ENCODE data around the gene ERAL1.
"Not testable (repeated sequence)": the region's sequence is repeated elsewhere in the genome, so short reads cannot be mapped to it uniquely, and the experiment has no call there.

ERAL1 gene

GRCh38 chr17:28854457-28855335 is at the start of gene ERAL1:
Gene ERAL1, plus strand, starts transcription at chr17:28855016. Its CDS starts 19 bp downstream, at chr17:28855035.
- peak; percentile 69 to 73 for DNase-seq (ENCODE audit: low read depth in 2 of 2)

- no peak for DNase-seq (ENCODE audit: low read depth in 2 of 2)
Measured at GRCh38 chr17:28807925-28808634, 46.7 kb upstream of the ERAL1 start.

- DNase-seq (ENCODE audit: low read depth in 2 of 2) = no peak
Measured at GRCh38 chr17:28810437-28810836, 44.4 kb upstream of the ERAL1 start.

GRCh38 chr17:28811651-28812090 is 43.1 kb upstream of the ERAL1 start:
- no peak for DNase-seq (ENCODE audit: low read depth in 2 of 2)

- DNase-seq (ENCODE audit: low read depth in 2 of 2) = peak; percentile 95
Measured at GRCh38 chr17:28812091-28812747, 42.6 kb upstream of the ERAL1 start.

- no peak for DNase-seq (ENCODE audit: low read depth in 2 of 2)
Measured at GRCh38 chr17:28812748-28813377, 42.0 kb upstream of the ERAL1 start.

GRCh38 chr17:28816540-28816939 is 38.3 kb upstream of the ERAL1 start:
- DNase-seq (ENCODE audit: low read depth in 2 of 2) = no peak

- no peak for DNase-seq (ENCODE audit: low read depth in 2 of 2)
Measured at GRCh38 chr17:28818819-28819221, 36.0 kb upstream of the ERAL1 start.

- DNase-seq (ENCODE audit: low read depth in 2 of 2) = no peak
Measured at GRCh38 chr17:28819582-28819981, 35.2 kb upstream of the ERAL1 start.

- DNase-seq (ENCODE audit: low read depth in 2 of 2) = no peak
Measured at GRCh38 chr17:28827672-28828071, 27.1 kb upstream of the ERAL1 start.

- no peak for DNase-seq (ENCODE audit: low read depth in 2 of 2)
Measured at GRCh38 chr17:28828294-28829040, 26.3 kb upstream of the ERAL1 start.

GRCh38 chr17:28834420-28834819 is 20.4 kb upstream of the ERAL1 start:
- no peak for DNase-seq (ENCODE audit: low read depth in 2 of 2)

GRCh38 chr17:28836541-28836940 is 18.3 kb upstream of the ERAL1 start:
- DNase-seq (ENCODE audit: low read depth in 2 of 2) = not testable (repeated sequence)

- no peak for DNase-seq (ENCODE audit: low read depth in 2 of 2)
Measured at GRCh38 chr17:28839221-28839620, 15.6 kb upstream of the ERAL1 start.

- DNase-seq (ENCODE audit: low read depth in 2 of 2) = no peak
Measured at GRCh38 chr17:28841901-28842281, 12.9 kb upstream of the ERAL1 start.

- peak; percentile 86 to 87 for DNase-seq (ENCODE audit: low read depth in 2 of 2)
Measured at GRCh38 chr17:28842282-28843012, 12.4 kb upstream of the ERAL1 start, which contains the start of gene FAM222B. Gene FAM222B, minus strand, starts transcription at chr17:28842790. Its CDS starts 76,123 bp downstream, at chr17:28766667.

- no peak for DNase-seq (ENCODE audit: low read depth in 2 of 2)
Measured at GRCh38 chr17:28843816-28844148, 11.0 kb upstream of the ERAL1 start.

GRCh38 chr17:28846231-28846630 is 8.6 kb upstream of the ERAL1 start:
- no peak for DNase-seq (ENCODE audit: low read depth in 2 of 2)

- DNase-seq (ENCODE audit: low read depth in 2 of 2) = not testable (repeated sequence)
Measured at GRCh38 chr17:28846699-28847098, 8.1 kb upstream of the ERAL1 start.

- DNase-seq (ENCODE audit: low read depth in 2 of 2) = peak; percentile 52 to 57
Measured at GRCh38 chr17:28848667-28849066, 6.1 kb upstream of the ERAL1 start.

Data from stimulated activated CD8-positive, alpha-beta memory T cell treated with anti-CD3 and anti-CD28 coated beads, Interleukin-2, amount 100 ng/mL, for 48 hours (primary cell).